Measurements from ENCODE around the gene STK40.

Gene STK40

DNA sequence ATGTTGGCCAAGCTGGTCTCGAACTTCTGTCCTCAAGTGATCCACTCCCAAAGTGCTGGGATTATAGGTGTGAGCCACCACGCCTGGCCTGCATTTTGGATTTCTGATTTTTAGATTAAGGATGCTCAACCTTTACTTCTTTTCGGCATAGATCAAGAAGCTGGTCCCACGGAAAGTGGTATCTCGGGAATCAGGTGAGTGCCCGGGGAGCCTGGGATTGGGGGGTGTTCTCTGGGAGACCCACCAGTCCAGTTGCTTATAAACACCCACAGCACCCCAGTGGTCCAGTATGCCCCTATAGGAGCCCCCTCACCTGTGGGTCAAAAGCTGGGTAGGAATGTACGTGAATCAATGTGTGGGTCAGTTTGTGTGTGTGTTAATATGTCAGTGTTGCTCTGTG lies 76.3 kb downstream of the STK40 start:
- DNase-seq (ENCODE audit: low read depth): no peak

DNA sequence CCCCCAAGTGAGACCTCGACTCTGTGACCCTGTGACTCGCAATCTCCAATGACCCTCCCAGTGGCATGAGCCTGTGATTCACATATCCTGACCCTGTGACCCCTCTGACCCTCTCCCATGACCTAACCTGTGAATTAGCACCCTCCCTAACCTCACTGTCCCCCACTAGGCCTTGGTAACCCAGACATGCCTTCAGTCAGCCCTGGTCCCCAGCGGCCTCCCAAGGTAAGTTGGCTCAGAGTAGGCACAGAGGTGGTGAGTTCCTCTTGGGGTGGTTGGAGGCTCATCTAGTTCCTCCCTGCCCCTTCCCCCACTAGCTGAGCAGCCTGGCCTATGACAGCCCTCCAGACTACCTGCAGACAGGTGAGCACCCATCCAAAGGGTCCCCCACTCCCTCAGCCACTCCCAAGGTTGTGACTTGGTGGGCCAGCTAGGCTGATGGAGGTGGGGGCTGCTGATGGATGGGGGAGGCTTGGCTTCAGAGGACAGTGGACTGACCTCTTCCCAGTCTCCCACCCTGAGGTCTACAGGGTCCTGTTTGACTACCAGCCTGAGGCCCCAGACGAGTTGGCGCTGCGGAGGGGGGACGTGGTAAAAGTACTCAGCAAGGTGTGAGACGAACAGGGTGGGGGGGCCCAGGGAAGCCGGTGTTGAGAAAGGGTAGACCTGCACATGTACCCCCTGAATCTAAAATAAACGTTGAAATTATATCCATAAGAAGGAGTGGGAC lies 78.0 kb downstream of the STK40 start:
- DNase-seq (ENCODE audit: low read depth): no peak

DNA sequence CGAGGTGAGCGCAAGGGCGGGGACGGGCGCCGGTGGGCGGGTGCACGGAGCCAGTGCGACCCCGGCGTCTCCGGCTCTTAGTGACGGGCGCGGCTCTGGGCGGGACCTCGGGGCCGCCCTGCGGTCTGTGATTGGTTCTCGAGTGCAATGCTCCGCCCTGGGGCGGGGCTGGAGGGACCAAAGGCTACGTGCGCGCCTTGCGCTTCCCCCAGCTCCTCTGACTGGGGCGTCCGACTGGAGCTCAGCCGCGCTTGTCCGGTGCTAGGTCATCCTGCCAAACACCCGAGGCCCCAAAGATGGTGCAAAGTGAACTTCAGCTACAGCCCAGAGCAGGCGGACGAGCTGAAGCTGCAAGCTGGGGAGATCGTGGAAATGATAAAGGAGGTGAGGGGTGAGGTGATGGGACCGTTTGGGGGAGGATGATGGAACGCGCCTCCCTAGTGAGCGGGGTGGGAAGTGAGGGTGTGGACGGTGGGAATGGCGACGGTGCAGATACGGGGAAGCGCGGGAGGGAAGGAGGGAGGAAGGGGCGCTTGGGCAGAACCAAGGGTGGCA lies 78.7 kb downstream of the STK40 start:
- peak; percentile 95 for DNase-seq (ENCODE audit: low read depth)

DNA sequence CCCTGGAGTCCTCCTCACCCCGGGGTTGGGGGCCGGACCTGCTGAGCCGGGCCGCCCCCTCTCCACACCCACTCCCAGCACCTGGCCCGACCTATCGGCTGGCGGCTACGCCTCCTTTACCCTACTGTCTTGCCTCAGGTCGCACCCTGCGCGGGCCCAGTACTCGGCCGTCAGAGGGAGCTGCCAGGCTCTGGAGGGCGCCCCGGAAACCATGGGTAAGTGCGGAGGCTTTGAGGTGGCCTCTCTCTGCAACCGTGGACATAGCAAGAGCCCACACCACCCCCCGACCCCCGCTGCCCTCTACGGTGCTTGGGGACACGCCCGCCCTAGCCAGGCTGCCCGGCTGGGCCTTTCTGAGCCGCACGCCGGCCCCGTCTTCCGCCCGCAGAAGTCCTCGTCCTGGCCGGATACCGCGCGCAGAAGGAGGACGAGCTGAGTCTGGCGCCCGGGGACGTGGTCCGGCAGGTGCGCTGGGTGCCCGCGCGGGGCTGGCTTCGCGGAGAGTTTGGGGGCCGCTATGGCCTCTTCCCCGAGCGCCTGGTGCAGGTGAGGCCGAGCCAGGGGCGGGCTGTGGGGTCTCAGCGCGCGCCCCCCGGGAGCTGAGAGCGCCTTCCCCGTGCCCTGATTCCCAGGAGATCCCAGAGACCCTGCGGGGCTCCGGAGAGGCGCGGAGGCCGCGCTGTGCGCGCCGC lies 79.4 kb downstream of the STK40 start, which contains the start of gene SH3D21:
Gene SH3D21, plus strand, starts transcription at position 159 of the 692 bp plus-strand sequence. Its CDS starts 53 bp downstream, at position 212.
- DNase-seq (ENCODE audit: low read depth): peak; percentile 49

DNA sequence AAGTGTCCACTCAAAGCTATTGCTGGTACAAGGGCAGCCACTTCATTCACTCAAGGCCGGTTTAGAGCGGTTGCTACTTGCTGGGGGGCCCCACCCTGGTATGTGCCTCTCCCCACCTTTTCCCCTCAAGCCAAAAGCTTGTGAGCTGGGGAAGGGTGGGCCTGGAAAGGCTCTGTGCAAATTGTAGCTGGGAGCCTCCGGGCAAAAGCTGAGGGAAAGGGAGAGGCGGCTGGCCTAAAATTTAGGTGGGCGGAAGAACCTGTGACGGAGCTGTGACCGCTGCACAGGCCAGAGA lies 79.9 kb downstream of the STK40 start:
- DNase-seq (ENCODE audit: low read depth): no peak

DNA sequence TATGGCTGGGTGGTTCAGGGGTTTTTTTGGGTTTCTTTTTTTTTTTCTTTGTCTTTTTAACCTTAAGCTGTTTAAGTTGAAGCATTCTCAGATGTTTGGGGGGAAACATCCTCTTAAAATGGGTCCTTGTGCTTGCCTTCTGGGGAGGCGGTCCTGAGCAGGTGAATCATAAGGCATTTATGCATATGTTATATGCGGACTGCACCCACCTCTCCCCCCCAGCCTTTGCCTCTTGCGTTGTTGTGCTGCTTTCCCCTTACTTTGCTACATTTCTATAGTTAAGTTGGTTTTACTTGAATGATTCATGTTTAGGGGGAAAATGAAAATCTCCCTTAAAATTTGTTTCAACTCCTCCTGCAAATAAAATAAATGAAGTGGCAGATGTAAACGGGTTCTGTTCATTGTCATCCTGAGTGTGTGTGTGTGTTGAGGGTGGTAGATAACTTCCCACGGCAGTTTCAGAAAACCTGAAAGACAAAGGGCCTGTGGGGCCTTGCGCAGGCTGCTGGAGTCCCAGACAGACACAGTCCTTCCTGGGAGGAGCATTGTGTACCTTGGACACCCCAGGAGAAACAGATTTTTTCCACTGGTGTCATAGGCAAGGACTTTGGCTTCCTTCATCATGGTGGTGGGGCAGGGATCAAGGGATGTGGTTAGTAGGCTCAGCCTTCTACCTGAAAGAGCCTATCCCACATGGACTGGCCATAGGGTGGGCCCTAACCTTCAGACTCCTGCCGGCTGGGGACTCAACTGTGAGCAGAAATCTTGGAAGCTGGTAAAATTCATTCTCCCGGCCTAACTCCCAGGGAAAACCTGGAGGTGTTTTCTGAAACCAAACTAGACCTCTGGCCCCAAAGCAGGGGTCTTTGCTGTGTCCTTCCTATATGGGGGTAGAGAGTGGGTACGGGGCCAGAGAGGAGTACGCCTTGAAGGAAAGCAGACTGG lies 80.5 kb downstream of the STK40 start:
- peak; percentile 38 for DNase-seq (ENCODE audit: low read depth)

DNA sequence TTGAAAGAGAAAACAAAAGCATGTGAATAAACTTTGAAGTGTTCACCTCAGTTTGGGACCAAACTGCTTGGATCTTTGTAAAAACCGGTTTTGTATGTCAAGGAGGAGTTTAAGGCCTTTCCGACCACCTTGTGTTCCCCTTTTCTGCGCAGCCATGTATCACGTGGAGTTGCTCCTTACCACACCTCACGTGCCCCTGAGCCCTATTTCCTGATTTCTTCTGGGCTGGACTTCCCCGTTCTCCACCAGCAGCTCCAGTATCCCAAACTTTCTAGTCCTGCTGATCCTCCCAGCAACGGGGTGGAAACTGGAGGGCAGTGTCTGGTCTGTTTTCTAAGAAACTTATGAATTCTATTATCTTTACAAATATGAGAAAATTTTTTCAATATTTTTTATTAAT lies 81.2 kb downstream of the STK40 start:
- no peak for DNase-seq (ENCODE audit: low read depth)

DNA sequence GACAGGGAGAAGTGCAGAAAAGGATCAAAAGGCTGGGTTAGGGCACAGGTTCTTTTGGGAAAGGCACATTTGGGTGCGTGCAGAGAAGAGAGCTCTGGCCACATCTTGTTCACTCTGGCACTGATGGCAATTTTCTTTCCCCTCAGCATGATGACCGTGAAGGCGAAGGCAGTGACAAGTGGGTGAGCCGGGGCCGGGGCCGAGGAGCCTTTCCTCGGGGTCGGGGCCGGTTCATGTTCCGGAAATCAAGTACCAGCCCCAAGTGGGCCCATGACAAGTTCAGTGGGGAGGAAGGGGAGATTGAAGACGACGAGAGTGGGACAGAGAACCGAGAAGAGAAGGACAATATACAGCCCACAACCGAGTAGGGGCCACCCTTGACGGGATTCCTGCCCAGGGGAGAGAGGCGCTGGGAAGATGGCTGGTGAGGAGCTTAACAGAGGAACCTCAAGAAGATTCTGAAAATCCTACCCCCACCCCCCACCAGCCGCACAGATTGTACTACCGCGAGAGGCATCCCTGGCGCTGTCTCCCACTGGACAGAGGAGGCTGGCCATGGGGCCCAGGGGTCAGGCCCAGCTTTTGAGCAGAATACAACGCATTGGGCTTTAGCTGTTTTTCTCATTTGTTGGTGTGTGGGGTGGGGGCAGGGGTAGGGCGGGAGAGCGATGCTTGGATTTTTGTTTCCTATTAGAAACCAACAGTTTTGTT lies 81.9 kb downstream of the STK40 start:
- DNase-seq (ENCODE audit: low read depth): no peak

DNA sequence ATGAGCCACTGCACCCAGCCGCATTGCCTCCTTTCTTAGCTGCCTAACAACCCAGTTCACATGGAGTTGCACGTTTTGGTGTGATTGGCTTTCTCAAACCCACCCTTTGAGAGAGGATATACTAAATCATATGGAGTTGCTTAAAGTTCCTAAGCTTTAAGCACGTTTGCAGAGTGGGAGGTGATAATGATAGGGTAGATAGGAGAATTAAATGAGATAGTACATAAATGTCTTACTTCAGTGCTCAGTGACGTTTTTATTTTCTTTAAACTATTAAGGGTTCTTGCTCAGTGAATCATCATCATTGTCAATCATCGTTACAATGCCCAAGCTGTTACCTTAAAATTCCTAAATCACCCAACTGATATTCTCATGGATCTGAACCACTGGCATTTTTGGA lies 82.5 kb downstream of the STK40 start:
- no peak for DNase-seq (ENCODE audit: low read depth)

DNA sequence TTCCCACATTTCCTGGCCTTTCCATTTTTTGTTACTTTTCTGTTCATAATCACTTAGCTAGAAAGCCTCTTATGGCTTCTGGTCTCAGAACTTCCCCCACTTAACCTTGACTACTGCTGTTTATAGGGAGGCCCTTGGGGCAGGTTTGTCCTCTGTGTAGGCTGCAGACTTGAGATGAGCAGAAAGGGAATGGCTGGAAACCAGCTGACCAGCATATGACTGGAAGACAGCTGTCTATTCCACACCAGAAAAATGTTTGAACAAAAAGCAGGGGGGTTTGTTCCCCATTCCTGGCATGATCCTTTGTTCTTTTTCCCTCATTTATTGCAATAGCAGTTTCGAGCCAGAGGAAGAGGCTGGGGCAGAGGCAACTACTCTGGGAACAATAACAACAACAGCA lies 84.5 kb downstream of the STK40 start:
- no peak for DNase-seq (ENCODE audit: low read depth)

DNA sequence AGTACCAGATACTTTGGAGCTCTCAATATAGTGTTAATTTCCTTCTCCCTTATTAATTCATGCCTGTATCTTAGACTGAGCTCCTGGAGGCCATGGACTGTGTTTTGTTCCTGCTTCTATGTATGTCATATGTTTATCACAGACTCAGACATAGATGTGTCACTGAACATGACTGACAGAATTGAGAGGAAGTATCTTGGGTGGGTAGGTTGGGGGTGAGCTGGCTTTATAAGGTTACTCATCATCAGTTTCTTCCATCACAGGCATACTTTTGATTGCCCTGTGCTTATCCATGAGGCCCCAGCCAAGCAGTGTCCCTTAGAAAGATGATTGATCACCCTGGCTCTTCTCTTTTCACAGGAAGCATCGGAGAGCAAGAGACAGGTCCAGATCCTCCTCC lies 85.2 kb downstream of the STK40 start:
- no peak for DNase-seq (ENCODE audit: low read depth)

DNA sequence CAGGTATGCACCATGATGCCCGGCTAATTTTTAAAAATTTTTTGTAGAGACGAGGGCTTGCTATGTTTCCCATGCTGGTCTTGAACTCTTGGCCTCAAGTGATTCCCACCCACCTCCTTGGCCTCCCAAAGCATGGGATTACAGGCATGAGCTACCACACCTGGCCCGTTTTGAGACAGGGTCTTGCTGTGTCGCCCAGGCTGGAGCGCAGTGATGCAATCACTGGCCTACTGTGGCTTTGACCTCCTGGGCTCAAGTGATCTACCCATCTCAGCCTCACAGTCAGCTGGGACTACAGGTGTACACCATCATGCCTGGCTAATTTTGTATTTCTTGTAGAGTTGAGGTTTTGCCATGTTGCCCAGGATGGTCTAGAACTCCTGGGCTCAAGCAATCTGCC lies 87.1 kb downstream of the STK40 start:
- DNase-seq (ENCODE audit: low read depth): no peak

DNA sequence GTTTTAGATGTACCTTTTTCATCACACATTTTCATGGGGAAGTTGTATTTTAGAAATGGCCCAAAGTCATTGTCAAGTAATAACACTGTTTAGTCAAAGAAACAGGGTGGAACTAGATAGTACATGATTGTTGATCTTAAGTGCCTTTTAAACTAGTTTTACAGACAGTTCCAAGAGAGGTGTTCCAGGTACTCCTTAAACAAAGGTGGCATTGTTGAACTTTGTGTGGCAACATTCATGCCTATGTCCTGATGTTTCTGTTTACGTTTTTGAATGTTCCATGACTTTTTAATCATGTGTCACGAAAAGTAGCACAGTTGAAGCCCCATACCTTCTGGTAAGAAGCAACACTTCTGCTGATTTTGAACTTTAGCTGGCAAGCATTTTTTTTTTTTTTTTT lies 88.7 kb downstream of the STK40 start:
- DNase-seq (ENCODE audit: low read depth): no peak

DNA sequence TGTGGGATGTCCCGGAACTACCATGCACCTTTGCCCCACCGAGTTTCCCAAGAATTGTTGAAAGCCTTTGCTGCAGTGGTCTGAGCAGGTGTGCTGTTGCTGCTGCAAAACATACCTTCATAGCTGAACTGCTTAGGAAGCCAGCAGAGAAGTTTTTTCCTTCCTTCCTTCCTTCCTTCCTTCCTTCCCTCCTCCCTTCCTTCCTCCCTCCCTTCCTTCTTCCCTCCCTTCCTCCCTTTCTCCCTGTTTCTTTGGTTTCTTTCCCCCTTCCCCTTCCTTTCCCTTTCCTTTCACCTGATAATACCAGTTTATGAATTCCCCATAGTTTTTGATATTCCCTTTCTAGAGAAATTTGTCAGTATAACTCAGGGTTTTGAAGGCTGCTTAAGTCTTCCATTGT lies 90.3 kb downstream of the STK40 start:
- no peak for DNase-seq (ENCODE audit: low read depth)

All from activated T-cell treated with anti-CD3 and anti-CD28 coated beads for 48 hours (primary cell).